Lower leg skin (tissue), 4 donors: Measurements from ENCODE around the gene DIS3L. TPM values are rescaled to one million over a fixed set of nuclear protein-coding genes. Genes with fewer than 3 reads are reported as not detected.

ENCODE experiments used
- DNase-seq, 2 donors: peaks; one replicate each; pipeline ENCODE4 v3.0.0-alpha.2; 2019; ENCODE audit warnings: low spot score in 2 of 2
- H3K4me3 ChIP-seq: fragments of 200-600 bp; sonication (generic); 2 replicates; pipeline ENCODE4 v1.5.1; 2017; ENCODE audit warnings: mild to moderate bottlenecking, low read depth; ENCODE audit not compliant: poor library complexity, severe bottlenecking
- POLR2A ChIP-seq, 2 donors: fragments of 450-650 bp; IDR thresholded peaks; one replicate each; pipeline ENCODE4 v1.6.1; 2016 to 2017; ENCODE audit warnings: antibody characterized with exemption in 2 of 2, mild to moderate bottlenecking in 1 of 2, moderate library complexity in 1 of 2
- WGBS, 2 donors: methylation state at CpG; one replicate each; pipeline ENCODE4 v1.1.5; 2018; 5-methylcytosine and 5-hydroxymethylcytosine counted together
- intact Hi-C: fragments of 100-400 bp; cut with DNase I; formaldehyde crosslinking; loops from one replicate; pipeline ENCODE4 v1.15.0; 2023; ENCODE audit warnings: low total_unique reads
- total RNA-seq, 4 donors: library from RNA; depleted of rRNA; stranded (reverse); fragments of >200 nt; gene quantifications; one replicate each; pipeline ENCODE4 v1.1.0, GENCODE V29; 2016
- TF ChIP-seq, protein P1 (sequence below), 3 donors: fragments of 450-650 bp; IDR thresholded peaks; one replicate each; pipeline ENCODE4 v1.5.1; 2016; ENCODE audit warnings: antibody characterized with exemption in 3 of 3, mild to moderate bottlenecking in 3 of 3, moderate library complexity in 2 of 3

The DIS3L gene
- total RNA-seq, 4 donors from 2014 or later: 12.9 to 19.7 (median 17.1) TPM

DNA sequence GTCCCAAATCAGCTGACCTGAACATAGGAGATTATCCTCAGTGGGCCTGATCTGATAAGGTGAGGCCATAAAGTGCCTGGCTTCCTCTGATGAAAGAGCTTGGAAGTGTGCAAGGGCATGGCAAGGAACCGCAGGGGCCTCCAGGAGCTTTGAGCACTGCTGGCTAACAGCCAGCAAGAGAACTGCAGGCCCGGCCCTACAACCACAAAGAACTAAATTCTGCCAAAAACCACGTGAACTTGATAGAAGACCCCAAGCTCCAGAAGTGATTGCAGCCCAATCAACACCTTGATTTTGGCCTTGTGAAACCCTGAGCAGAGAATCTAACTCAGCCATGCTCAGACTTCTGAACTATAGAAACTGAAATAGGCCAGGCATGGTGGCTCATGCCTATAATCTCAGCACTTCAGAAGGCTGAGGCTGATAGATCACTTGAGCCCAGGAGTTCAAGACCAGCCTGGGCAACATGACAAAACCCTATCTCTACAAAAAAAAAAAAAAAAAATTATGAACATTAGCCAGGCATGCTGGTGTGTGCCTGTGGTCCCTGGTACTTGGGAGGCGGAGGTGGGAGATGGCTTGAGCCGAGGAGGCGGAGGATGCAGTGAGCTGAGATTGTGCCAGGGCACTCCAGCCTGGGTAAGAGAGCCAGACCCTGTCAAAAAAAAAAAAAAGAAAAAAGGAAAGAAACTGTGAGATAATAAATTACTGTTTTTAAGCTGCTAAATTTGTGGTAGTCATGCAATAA, 7.7 kb upstream of the DIS3L start:
- no peak overlapping the region for H3K4me3 ChIP-seq
- peak in 1 of 2 donors; percentile 49 for DNase-seq
- intact Hi-C loops: no loop called here
- WGBS, 2 donors: 72 to 84% methylated on average over 6 of the region's 6 CpGs
- TF ChIP-seq POLR2A (IDR thresholded peaks at IDR 0.05): no peak
- TF ChIP-seq, protein P1, sequence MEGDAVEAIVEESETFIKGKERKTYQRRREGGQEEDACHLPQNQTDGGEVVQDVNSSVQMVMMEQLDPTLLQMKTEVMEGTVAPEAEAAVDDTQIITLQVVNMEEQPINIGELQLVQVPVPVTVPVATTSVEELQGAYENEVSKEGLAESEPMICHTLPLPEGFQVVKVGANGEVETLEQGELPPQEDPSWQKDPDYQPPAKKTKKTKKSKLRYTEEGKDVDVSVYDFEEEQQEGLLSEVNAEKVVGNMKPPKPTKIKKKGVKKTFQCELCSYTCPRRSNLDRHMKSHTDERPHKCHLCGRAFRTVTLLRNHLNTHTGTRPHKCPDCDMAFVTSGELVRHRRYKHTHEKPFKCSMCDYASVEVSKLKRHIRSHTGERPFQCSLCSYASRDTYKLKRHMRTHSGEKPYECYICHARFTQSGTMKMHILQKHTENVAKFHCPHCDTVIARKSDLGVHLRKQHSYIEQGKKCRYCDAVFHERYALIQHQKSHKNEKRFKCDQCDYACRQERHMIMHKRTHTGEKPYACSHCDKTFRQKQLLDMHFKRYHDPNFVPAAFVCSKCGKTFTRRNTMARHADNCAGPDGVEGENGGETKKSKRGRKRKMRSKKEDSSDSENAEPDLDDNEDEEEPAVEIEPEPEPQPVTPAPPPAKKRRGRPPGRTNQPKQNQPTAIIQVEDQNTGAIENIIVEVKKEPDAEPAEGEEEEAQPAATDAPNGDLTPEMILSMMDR (IDR thresholded peaks at IDR 0.05): no peak

DNA sequence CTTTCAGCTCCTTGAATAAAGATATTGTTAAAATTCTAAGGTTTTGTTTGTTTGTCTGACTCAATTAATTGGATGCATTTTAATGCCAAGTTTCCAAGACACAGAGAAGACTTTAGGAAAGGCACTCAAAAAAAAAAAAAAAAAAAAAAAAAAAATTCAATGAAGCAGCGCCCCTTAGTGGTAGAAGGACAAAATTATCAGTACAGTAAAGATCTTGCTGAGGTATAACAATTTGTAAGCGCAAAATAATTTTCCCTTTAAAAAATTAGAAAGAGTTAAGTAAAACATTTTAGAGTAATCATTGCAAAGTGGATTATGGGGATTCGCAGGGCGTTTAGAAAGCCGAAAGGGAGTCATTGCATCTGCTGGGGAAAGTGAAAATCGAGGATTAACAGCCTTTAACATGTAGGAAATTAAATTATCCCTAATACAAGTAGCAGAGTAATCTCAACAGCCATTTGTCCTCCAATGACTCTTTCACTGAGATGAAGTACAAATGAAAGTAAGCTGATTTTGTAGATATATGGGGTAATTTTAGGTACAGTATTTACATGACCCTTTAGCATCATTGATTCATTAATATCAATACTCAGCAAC, 5.8 kb upstream of the DIS3L start:
- TF ChIP-seq, protein P1 (IDR thresholded peaks at IDR 0.05): no peak
- no peak for TF ChIP-seq POLR2A (IDR thresholded peaks at IDR 0.05)
- 12 to 13% methylated on average over 6 of the region's 6 CpGs for WGBS, 2 donors
- no peak overlapping the region for H3K4me3 ChIP-seq
- intact Hi-C loops: no loop called here
- DNase-seq: no peak

DNA sequence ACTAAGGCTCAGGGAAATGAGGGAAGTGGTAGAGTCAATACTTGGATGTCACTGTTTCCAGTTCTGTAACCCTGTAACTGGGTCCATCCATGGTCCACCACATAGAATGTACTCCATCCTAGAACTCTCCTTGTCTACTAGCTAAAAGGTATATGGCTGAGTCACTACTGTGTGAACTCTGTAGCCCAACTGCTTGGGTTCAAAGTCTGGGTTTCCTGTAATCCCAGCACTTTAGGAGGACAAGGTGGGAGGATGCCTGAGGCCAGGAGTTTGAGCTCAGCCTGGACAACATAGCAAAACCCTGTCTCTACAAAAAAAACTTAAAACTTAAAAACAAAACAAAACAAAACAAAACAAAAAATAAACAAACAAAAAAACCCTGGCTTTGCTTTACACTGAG, 5.3 kb upstream of the DIS3L start:
- intact Hi-C loops: no loop called here
- DNase-seq: peak in 1 of 2 donors; percentile 14
- no peak for TF ChIP-seq POLR2A (IDR thresholded peaks at IDR 0.05)
- TF ChIP-seq, protein P1 (IDR thresholded peaks at IDR 0.05): no peak
- H3K4me3 ChIP-seq: no peak overlapping the region

DNA sequence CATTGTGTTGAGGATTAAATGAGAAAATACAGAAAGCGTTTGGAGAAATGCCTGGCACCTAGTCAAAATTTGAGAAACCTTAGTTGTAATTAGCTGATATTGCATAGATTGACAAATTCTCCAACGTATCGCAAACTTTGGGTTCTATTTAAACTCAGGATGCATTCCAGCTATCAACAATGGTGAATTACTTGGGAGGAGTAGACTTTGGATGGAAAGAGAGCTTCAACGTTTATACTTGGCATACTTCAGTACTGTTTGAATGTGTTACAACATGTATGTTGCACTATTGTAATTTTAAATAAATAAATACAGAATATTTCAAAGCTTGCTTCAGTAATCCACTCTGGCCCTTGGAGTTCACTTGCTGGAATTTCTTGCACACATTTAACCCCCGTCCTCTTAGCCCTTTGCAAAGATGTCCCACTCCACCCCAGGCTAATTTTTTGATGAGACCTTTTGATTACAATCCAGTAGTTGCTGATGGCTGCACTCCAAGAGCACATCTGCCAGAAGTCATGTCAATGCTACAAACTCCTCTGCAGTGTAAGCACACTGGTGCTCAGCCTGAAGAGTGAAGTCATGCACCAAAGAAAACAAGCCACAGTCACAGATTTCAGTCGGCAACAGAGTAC, 4.7 kb upstream of the DIS3L start:
- DNase-seq: peak in 1 of 2 donors; percentile 40
- H3K4me3 ChIP-seq: no peak overlapping the region
- intact Hi-C loops: no loop called here
- TF ChIP-seq, protein P1 (IDR thresholded peaks at IDR 0.05): no peak
- TF ChIP-seq POLR2A (IDR thresholded peaks at IDR 0.05): no peak
- 42 to 46% methylated on average over 6 of the region's 6 CpGs for WGBS, 2 donors

DNA sequence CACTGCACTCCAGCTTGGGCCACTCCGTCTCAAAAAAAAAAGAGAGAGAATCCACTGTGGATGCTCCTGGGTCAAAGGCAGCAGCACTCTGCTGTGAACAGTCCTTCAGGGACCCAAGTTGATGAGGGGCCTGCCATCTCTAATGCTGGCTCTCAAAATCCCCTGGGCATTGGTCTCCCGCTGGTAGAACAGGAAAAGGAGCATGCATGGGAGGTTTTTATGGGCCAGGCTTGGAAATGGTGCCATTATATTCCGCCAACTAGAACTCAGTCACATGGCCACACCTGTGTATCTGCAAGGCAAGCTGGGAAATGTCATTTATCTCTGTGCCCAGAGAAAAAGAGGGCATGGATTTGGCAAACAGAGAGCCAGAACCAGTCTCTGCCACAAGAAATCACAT, 3.4 kb upstream of the DIS3L start:
- peak in 1 of 2 donors; percentile 26 for DNase-seq
- intact Hi-C loops: no loop called here
- TF ChIP-seq, protein P1 (IDR thresholded peaks at IDR 0.05): no peak
- no peak for TF ChIP-seq POLR2A (IDR thresholded peaks at IDR 0.05)
- H3K4me3 ChIP-seq: no peak overlapping the region
- 69 to 75% methylated on average over 3 of the region's 3 CpGs for WGBS, 2 donors
